Measurements from ENCODE around the gene ZNF426. TPM values are rescaled to one million over a fixed set of nuclear protein-coding genes. Genes with fewer than 3 reads are reported as not detected.

Gene ZNF426
- total RNA-seq = 10 to 100 TPM in 3 of 4 donors, 1 to 10 TPM in 1; 8.8 to 13.4 (median 11.4) TPM

- TF ChIP-seq CTCF (IDR thresholded peaks at IDR 0.05; ENCODE audit: low read depth) = no peak
Measured at GRCh38 chr19:9538183-9539058, at the start of gene ZNF426. ZNF426 (minus strand) TSS chr19:9538645; CDS start chr19:9536232, 2,413 bp downstream.

- TF ChIP-seq CTCF (IDR thresholded peaks at IDR 0.05; ENCODE audit: low read depth) = no peak
Measured at GRCh38 chr19:9586764-9587163, 48.3 kb upstream of the ZNF426 start.

GRCh38 chr19:9584073-9584833 is 45.8 kb upstream of the ZNF426 start, which contains the start of gene ZNF121:
ZNF121 (minus strand) TSS chr19:9584504; CDS start chr19:9568097, 16,407 bp downstream.
- TF ChIP-seq CTCF (IDR thresholded peaks at IDR 0.05; ENCODE audit: low read depth) = no peak

GRCh38 chr19:9580728-9581127 is 42.3 kb upstream of the ZNF426 start:
- TF ChIP-seq CTCF (IDR thresholded peaks at IDR 0.05; ENCODE audit: low read depth) = no peak

- no peak for TF ChIP-seq CTCF (IDR thresholded peaks at IDR 0.05; ENCODE audit: low read depth)
Measured at GRCh38 chr19:9570255-9570654, 31.8 kb upstream of the ZNF426 start.

GRCh38 chr19:9566729-9567128 is 28.3 kb upstream of the ZNF426 start:
- no peak for TF ChIP-seq CTCF (IDR thresholded peaks at IDR 0.05; ENCODE audit: low read depth)
